ENCODE measurements around the gene RELN. TPM values are rescaled to one million over a fixed set of nuclear protein-coding genes. Genes with fewer than 3 reads are reported as not detected.

Gene RELN
- total RNA-seq, 1 donor from 2014 or later = not detected

GRCh38 chr7:103764901-103765300, 224.6 kb downstream of the RELN start:
- Mint-ChIP-seq H3K4me1 (ENCODE audit: low read depth) (no peaks in the 10 kb centered on the region), H3K9me3 (no peaks in the 10 kb centered on the region), H3K36me3 (ENCODE audit: low read depth) (no peaks in the 10 kb centered on the region), H3K27me3 (ENCODE audit: insufficient read depth) (peaks cover 6% of the 10 kb centered on the region), H3K4me3 (no peak overlapping the region), H3K27ac (no peak overlapping the region)
- no peak for DNase-seq (ENCODE audit: low spot score)
- intact Hi-C loops (cut with micrococcal nuclease) = no loop called here

- peaks cover 4% of the 10 kb centered on the region for H3K27me3 Mint-ChIP-seq (ENCODE audit: insufficient read depth)
- intact Hi-C loops (cut with micrococcal nuclease) = no loop called here
- no peaks in the 10 kb centered on the region for H3K36me3 Mint-ChIP-seq (ENCODE audit: low read depth)
- no peak overlapping the region for H3K4me3 Mint-ChIP-seq
- H3K4me1 Mint-ChIP-seq (ENCODE audit: low read depth) = no peaks in the 10 kb centered on the region
- DNase-seq (ENCODE audit: low spot score) = no peak
- no peaks in the 10 kb centered on the region for H3K9me3 Mint-ChIP-seq
- no peak overlapping the region for H3K27ac Mint-ChIP-seq
Measured at GRCh38 chr7:103762877-103763276, 226.6 kb downstream of the RELN start.

- Mint-ChIP-seq H3K36me3 (ENCODE audit: low read depth) (no peaks in the 10 kb centered on the region), H3K27me3 (ENCODE audit: insufficient read depth) (peaks cover 4% of the 10 kb centered on the region), H3K4me1 (ENCODE audit: low read depth) (no peaks in the 10 kb centered on the region), H3K9me3 (no peaks in the 10 kb centered on the region), H3K27ac (no peak overlapping the region), H3K4me3 (no peak overlapping the region)
- DNase-seq (ENCODE audit: low spot score) = no peak
- intact Hi-C loops (cut with micrococcal nuclease) = no loop called here
Measured at GRCh38 chr7:103762065-103762760, 227.2 kb downstream of the RELN start.

GRCh38 chr7:103752995-103753394, 236.5 kb downstream of the RELN start:
- no peak for DNase-seq (ENCODE audit: low spot score)
- H3K27me3 Mint-ChIP-seq (ENCODE audit: insufficient read depth) = no peaks in the 10 kb centered on the region
- no peaks in the 10 kb centered on the region for H3K9me3 Mint-ChIP-seq
- H3K27ac Mint-ChIP-seq = no peak overlapping the region
- no peaks in the 10 kb centered on the region for H3K36me3 Mint-ChIP-seq (ENCODE audit: low read depth)
- no peaks in the 10 kb centered on the region for H3K4me1 Mint-ChIP-seq (ENCODE audit: low read depth)
- no peak overlapping the region for H3K4me3 Mint-ChIP-seq
- intact Hi-C loops (cut with micrococcal nuclease) = no loop called here

- H3K4me3 Mint-ChIP-seq = no peak overlapping the region
- no peak overlapping the region for H3K27ac Mint-ChIP-seq
- no peaks in the 10 kb centered on the region for H3K27me3 Mint-ChIP-seq (ENCODE audit: insufficient read depth)
- H3K4me1 Mint-ChIP-seq (ENCODE audit: low read depth) = no peaks in the 10 kb centered on the region
- DNase-seq (ENCODE audit: low spot score) = no peak
- no peaks in the 10 kb centered on the region for H3K36me3 Mint-ChIP-seq (ENCODE audit: low read depth)
- intact Hi-C loops (cut with micrococcal nuclease) = no loop called here
- no peaks in the 10 kb centered on the region for H3K9me3 Mint-ChIP-seq
Measured at GRCh38 chr7:103751311-103751880, 238.1 kb downstream of the RELN start.

- intact Hi-C loops (cut with micrococcal nuclease) = no loop called here
- H3K27me3 Mint-ChIP-seq (ENCODE audit: insufficient read depth) = no peaks in the 10 kb centered on the region
- no peaks in the 10 kb centered on the region for H3K9me3 Mint-ChIP-seq
- no peak for DNase-seq (ENCODE audit: low spot score)
- no peak overlapping the region for H3K27ac Mint-ChIP-seq
- H3K36me3 Mint-ChIP-seq (ENCODE audit: low read depth) = no peaks in the 10 kb centered on the region
- no peak overlapping the region for H3K4me3 Mint-ChIP-seq
- H3K4me1 Mint-ChIP-seq (ENCODE audit: low read depth) = no peaks in the 10 kb centered on the region
Measured at GRCh38 chr7:103748680-103749079, 240.8 kb downstream of the RELN start.

GRCh38 chr7:103735377-103735776, 254.1 kb downstream of the RELN start:
- Mint-ChIP-seq H3K36me3 (ENCODE audit: low read depth) (no peaks in the 10 kb centered on the region), H3K9me3 (no peaks in the 10 kb centered on the region), H3K27me3 (ENCODE audit: insufficient read depth) (no peaks in the 10 kb centered on the region), H3K4me3 (no peak overlapping the region), H3K27ac (no peak overlapping the region), H3K4me1 (ENCODE audit: low read depth) (no peaks in the 10 kb centered on the region)
- DNase-seq (ENCODE audit: low spot score) = no peak
- intact Hi-C loops (cut with micrococcal nuclease) = no loop called here

- Mint-ChIP-seq H3K4me3 (no peak overlapping the region), H3K27ac (no peak overlapping the region), H3K4me1 (ENCODE audit: low read depth) (no peaks in the 10 kb centered on the region), H3K9me3 (no peaks in the 10 kb centered on the region), H3K36me3 (ENCODE audit: low read depth) (no peaks in the 10 kb centered on the region), H3K27me3 (ENCODE audit: insufficient read depth) (peaks cover under 1% of the 10 kb centered on the region)
- intact Hi-C loops (cut with micrococcal nuclease) = no loop called here
- DNase-seq (ENCODE audit: low spot score) = no peak
Measured at GRCh38 chr7:103731169-103731568, 258.3 kb downstream of the RELN start.

- Mint-ChIP-seq H3K36me3 (ENCODE audit: low read depth) (no peaks in the 10 kb centered on the region), H3K27me3 (ENCODE audit: insufficient read depth) (peaks cover 3% of the 10 kb centered on the region), H3K27ac (no peak overlapping the region), H3K4me3 (no peak overlapping the region), H3K9me3 (no peaks in the 10 kb centered on the region), H3K4me1 (ENCODE audit: low read depth) (no peaks in the 10 kb centered on the region)
- DNase-seq (ENCODE audit: low spot score) = no peak
- intact Hi-C loops (cut with micrococcal nuclease) = no loop called here
Measured at GRCh38 chr7:103729026-103729425, 260.4 kb downstream of the RELN start.

GRCh38 chr7:103727982-103728610, 261.4 kb downstream of the RELN start:
- no peaks in the 10 kb centered on the region for H3K9me3 Mint-ChIP-seq
- H3K4me1 Mint-ChIP-seq (ENCODE audit: low read depth) = no peaks in the 10 kb centered on the region
- intact Hi-C loops (cut with micrococcal nuclease) = no loop called here
- H3K27ac Mint-ChIP-seq = no peak overlapping the region
- H3K36me3 Mint-ChIP-seq (ENCODE audit: low read depth) = no peaks in the 10 kb centered on the region
- H3K4me3 Mint-ChIP-seq = no peak overlapping the region
- no peak for DNase-seq (ENCODE audit: low spot score)
- peaks cover 3% of the 10 kb centered on the region for H3K27me3 Mint-ChIP-seq (ENCODE audit: insufficient read depth)

- Mint-ChIP-seq H3K4me1 (ENCODE audit: low read depth) (no peaks in the 10 kb centered on the region), H3K27ac (no peak overlapping the region), H3K27me3 (ENCODE audit: insufficient read depth) (no peaks in the 10 kb centered on the region), H3K4me3 (no peak overlapping the region), H3K9me3 (no peaks in the 10 kb centered on the region), H3K36me3 (ENCODE audit: low read depth) (no peaks in the 10 kb centered on the region)
- no peak for DNase-seq (ENCODE audit: low spot score)
- intact Hi-C loops (cut with micrococcal nuclease) = no loop called here
Measured at GRCh38 chr7:103719070-103719469, 270.4 kb downstream of the RELN start.

GRCh38 chr7:103718482-103719061, 270.9 kb downstream of the RELN start:
- Mint-ChIP-seq H3K4me1 (ENCODE audit: low read depth) (no peaks in the 10 kb centered on the region), H3K27me3 (ENCODE audit: insufficient read depth) (no peaks in the 10 kb centered on the region), H3K36me3 (ENCODE audit: low read depth) (no peaks in the 10 kb centered on the region), H3K4me3 (no peak overlapping the region), H3K9me3 (no peaks in the 10 kb centered on the region), H3K27ac (no peak overlapping the region)
- intact Hi-C loops (cut with micrococcal nuclease) = no loop called here
- no peak for DNase-seq (ENCODE audit: low spot score)

- H3K4me1 Mint-ChIP-seq (ENCODE audit: low read depth) = no peaks in the 10 kb centered on the region
- H3K4me3 Mint-ChIP-seq = no peak overlapping the region
- intact Hi-C loops (cut with micrococcal nuclease) = no loop called here
- no peaks in the 10 kb centered on the region for H3K27me3 Mint-ChIP-seq (ENCODE audit: insufficient read depth)
- H3K27ac Mint-ChIP-seq = no peak overlapping the region
- H3K36me3 Mint-ChIP-seq (ENCODE audit: low read depth) = no peaks in the 10 kb centered on the region
- no peaks in the 10 kb centered on the region for H3K9me3 Mint-ChIP-seq
- DNase-seq (ENCODE audit: low spot score) = no peak
Measured at GRCh38 chr7:103717574-103717973, 271.9 kb downstream of the RELN start.
